Stomach smooth muscle (tissue), 2 donors: ENCODE data around the gene FARP1.
"Not testable (repeated sequence)": the region's sequence is repeated elsewhere in the genome, so short reads cannot be mapped to it uniquely, and the experiment has no call there.

Experiments used
- H3K27ac ChIP-seq: one replicate; pipeline ENCODE4 v1.7.0; 2013; ENCODE audit warnings: mild to moderate bottlenecking, low read length, inconsistent platforms
- H3K27me3 ChIP-seq, 2 donors: one replicate each; pipeline ENCODE4 v1.7.0; 2013; ENCODE audit warnings: low read length in 2 of 2; ENCODE audit not compliant: insufficient read depth in 2 of 2, control insufficient read depth in 1 of 2
- H3K36me3 ChIP-seq, 2 donors: one replicate each; pipeline ENCODE4 v1.7.0; 2013; ENCODE audit warnings: low read length in 2 of 2; ENCODE audit not compliant: control insufficient read depth in 2 of 2, insufficient read depth in 2 of 2
- H3K4me1 ChIP-seq: one replicate; pipeline ENCODE4 v1.7.0; 2013; ENCODE audit warnings: low read length; ENCODE audit not compliant: control insufficient read depth, insufficient read depth
- H3K4me3 ChIP-seq, 2 donors: one replicate each; pipeline ENCODE4 v1.7.0; 2013; ENCODE audit warnings: low read length in 2 of 2
- H3K9ac ChIP-seq, 2 donors: one replicate each; pipeline ENCODE4 v1.7.0; 2013; ENCODE audit warnings: low read length in 2 of 2, mild to moderate bottlenecking in 1 of 2
- H3K9me3 ChIP-seq, 2 donors: one replicate each; pipeline ENCODE4 v1.7.0; 2013; ENCODE audit warnings: low read length in 2 of 2; ENCODE audit not compliant: control insufficient read depth in 2 of 2
- donor health status: healthy.
- donor health status: Pancreatic carcinoma.

FARP1 gene

GRCh38 chr13:98228661-98229341 is 85.9 kb downstream of the FARP1 start:
- H3K27ac ChIP-seq, result no peak overlapping the region
- H3K4me1 ChIP-seq, result peaks cover 6% of the 10 kb centered on the region
- no peak overlapping the region for H3K9ac ChIP-seq
- peaks cover 0 to 2% of the 10 kb centered on the region in 2 donors for H3K36me3 ChIP-seq
- no peaks in the 10 kb centered on the region for H3K9me3 ChIP-seq
- no peaks in the 10 kb centered on the region for H3K27me3 ChIP-seq
- no peak overlapping the region for H3K4me3 ChIP-seq

GRCh38 chr13:98230762-98231161 is 87.9 kb downstream of the FARP1 start:
- not testable (repeated sequence) for H3K4me1 ChIP-seq, H3K27ac ChIP-seq, H3K27me3 ChIP-seq, H3K36me3 ChIP-seq, H3K9me3 ChIP-seq, H3K4me3 ChIP-seq, H3K9ac ChIP-seq

GRCh38 chr13:98232456-98232855 is 89.6 kb downstream of the FARP1 start:
- no peaks in the 10 kb centered on the region for H3K4me1 ChIP-seq
- no peak overlapping the region for H3K27ac ChIP-seq
- no peaks in the 10 kb centered on the region for H3K36me3 ChIP-seq
- H3K4me3 ChIP-seq, result no peak overlapping the region
- no peaks in the 10 kb centered on the region for H3K27me3 ChIP-seq
- H3K9ac ChIP-seq, result no peak overlapping the region
- H3K9me3 ChIP-seq, result no peaks in the 10 kb centered on the region

- Histone ChIP-seq H3K27ac (no peak overlapping the region), H3K9ac (no peak overlapping the region), H3K4me1 (no peaks in the 10 kb centered on the region), H3K36me3 (no peaks in the 10 kb centered on the region), H3K27me3 (no peaks in the 10 kb centered on the region), H3K4me3 (no peak overlapping the region), H3K9me3 (no peaks in the 10 kb centered on the region)
Observed at GRCh38 chr13:98233127-98233526, 90.2 kb downstream of the FARP1 start.

GRCh38 chr13:98234348-98234747 is 91.5 kb downstream of the FARP1 start:
- H3K9ac ChIP-seq, result no peak overlapping the region

GRCh38 chr13:98236197-98236596 is 93.3 kb downstream of the FARP1 start:
- no peaks in the 10 kb centered on the region for H3K27me3 ChIP-seq
- no peaks in the 10 kb centered on the region for H3K9me3 ChIP-seq

More at GRCh38 chr13:98234348-98234747, 91.5 kb downstream of the FARP1 start:
- no peak overlapping the region for H3K4me3 ChIP-seq
- H3K9me3 ChIP-seq, result no peaks in the 10 kb centered on the region
- no peaks in the 10 kb centered on the region for H3K27me3 ChIP-seq
- no peaks in the 10 kb centered on the region for H3K36me3 ChIP-seq
- H3K27ac ChIP-seq, result no peak overlapping the region
- H3K4me1 ChIP-seq, result no peaks in the 10 kb centered on the region

GRCh38 chr13:98237331-98237730 is 94.4 kb downstream of the FARP1 start:
- H3K27me3 ChIP-seq, result no peaks in the 10 kb centered on the region
- no peaks in the 10 kb centered on the region for H3K4me1 ChIP-seq
- no peaks in the 10 kb centered on the region for H3K9me3 ChIP-seq
- H3K36me3 ChIP-seq, result no peaks in the 10 kb centered on the region
- no peak overlapping the region for H3K4me3 ChIP-seq
- H3K9ac ChIP-seq, result no peak overlapping the region
- no peak overlapping the region for H3K27ac ChIP-seq

More at GRCh38 chr13:98236197-98236596, 93.3 kb downstream of the FARP1 start:
- Histone ChIP-seq H3K27ac (no peak overlapping the region), H3K4me1 (no peaks in the 10 kb centered on the region), H3K9ac (no peak overlapping the region), H3K36me3 (no peaks in the 10 kb centered on the region), H3K4me3 (no peak overlapping the region)

DNA sequence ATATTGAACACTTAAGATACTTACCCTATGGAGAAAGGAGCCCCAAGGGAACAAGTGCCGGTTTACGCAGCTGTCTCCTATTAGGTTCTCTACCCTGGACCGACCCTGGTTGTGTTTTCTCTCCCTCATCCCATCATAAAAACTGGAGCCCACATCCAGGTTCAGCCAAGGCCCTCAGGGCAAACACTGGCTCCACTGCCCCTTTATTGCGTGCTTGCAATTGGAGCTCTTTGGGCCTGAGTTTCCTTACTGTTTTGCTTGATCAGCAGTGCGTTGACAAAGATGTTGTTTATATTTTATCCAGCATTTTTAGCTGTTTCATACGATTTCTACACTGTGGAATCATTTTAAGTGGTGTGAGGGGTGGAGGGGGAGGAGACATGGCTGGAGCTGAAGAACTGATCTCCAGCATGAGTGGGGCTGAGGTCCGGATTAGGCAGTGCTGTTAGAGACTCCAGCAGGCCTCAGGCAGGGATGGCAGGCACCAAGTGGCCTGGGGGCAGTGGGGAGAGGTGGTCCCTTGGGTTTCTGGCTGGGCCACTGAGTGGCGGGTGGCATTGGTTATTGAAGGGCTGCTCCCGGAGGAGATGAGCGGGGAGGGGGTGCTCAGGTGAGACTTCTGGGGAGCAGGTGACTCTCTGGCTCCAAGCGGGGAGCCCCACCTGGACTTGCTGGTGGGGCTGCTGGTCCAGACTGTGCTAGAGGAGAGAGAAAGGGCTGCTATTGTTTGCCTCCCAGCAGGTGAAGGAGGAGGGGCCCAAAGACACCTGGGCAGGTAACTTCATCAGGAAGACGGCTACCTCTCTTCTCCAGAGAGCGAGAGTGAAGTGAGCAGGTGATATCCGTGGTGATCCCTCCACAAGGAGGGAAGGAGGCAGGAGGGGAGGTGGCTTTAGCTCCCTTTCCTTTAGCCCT is 96.5 kb downstream of the FARP1 start:
- Histone ChIP-seq H3K9me3 (no peaks in the 10 kb centered on the region), H3K4me3 (no peak overlapping the region), H3K36me3 (no peaks in the 10 kb centered on the region), H3K4me1 (no peaks in the 10 kb centered on the region), H3K9ac (no peak overlapping the region), H3K27me3 (no peaks in the 10 kb centered on the region), H3K27ac (no peak overlapping the region)

DNA sequence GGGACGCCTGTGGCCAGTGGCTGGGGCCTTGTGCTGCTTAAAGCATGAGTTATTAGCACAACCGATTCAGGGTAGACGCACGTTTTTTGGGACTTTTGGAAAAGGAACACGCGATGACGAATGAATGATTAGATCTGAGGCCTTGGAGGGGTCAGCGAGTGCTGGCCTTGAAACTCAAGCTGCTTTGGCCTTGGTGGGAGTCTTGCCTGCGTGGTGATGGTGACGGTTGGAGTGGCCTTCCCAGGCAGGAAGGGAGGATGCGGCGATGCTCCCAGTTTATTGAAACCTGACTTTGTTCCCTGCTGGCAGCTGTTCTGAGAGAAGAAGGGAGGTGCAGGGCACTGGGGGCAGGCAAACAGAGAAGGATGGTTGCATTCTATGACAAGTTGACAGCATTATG is 97.2 kb downstream of the FARP1 start:
- Histone ChIP-seq H3K4me3 (no peak overlapping the region), H3K27ac (no peak overlapping the region), H3K4me1 (no peaks in the 10 kb centered on the region), H3K9me3 (no peaks in the 10 kb centered on the region), H3K27me3 (no peaks in the 10 kb centered on the region), H3K36me3 (no peaks in the 10 kb centered on the region), H3K9ac (no peak overlapping the region)

- no peak overlapping the region for H3K4me3 ChIP-seq
- H3K9me3 ChIP-seq, result no peaks in the 10 kb centered on the region
- H3K36me3 ChIP-seq, result no peaks in the 10 kb centered on the region
- no peaks in the 10 kb centered on the region for H3K27me3 ChIP-seq
- no peak overlapping the region for H3K9ac ChIP-seq
- no peaks in the 10 kb centered on the region for H3K4me1 ChIP-seq
- H3K27ac ChIP-seq, result no peak overlapping the region
Observed at GRCh38 chr13:98240974-98241373, 98.1 kb downstream of the FARP1 start.

DNA sequence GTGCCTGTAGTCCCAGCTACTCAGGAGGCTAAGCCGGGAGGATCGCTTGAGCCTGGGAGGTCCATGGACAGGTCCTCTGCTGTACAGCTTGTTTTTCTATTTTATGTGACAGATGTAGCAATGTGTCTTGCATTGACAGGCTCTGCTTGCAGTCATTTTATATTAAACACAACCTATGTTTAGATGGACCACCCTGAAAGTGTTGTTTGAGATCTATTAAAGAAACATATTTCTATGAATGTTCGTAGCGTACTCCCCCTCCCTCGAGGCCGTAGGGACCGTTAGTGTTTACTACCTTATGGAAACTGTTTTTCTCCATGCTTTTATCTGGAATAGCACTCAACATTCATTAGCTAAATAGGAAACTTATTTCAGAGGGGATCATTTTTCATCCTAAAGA is 99.1 kb downstream of the FARP1 start:
- no peak overlapping the region for H3K4me3 ChIP-seq
- H3K4me1 ChIP-seq, result no peaks in the 10 kb centered on the region
- H3K36me3 ChIP-seq, result no peaks in the 10 kb centered on the region
- no peak overlapping the region for H3K9ac ChIP-seq
- H3K27ac ChIP-seq, result no peak overlapping the region
- H3K27me3 ChIP-seq, result no peaks in the 10 kb centered on the region
- H3K9me3 ChIP-seq, result no peaks in the 10 kb centered on the region
